HepG2 (cell line): ENCODE results near the gene SURF2. TPM values are rescaled to one million over a fixed set of nuclear protein-coding genes. Genes with fewer than 3 reads are reported as not detected.

Experiments used
- ATAC-seq: fragments of 200-7000 bp; cut with Tn5 transposase; 3 replicates; pipeline ENCODE4 v1.9.1; 2020; ENCODE audit warnings: mild to moderate bottlenecking, moderate library complexity
- BruUV-seq: library from RNA; stranded (reverse); fragments of 400-500 nt; replicated peaks from 2 replicates; lab custom pipeline; 2021; lab: Mats Ljungman, UMichigan
- CTCF ChIA-PET: fragments of 300-600 bp; formaldehyde crosslinking; extraction: SDS; loops from one replicate; lab custom pipeline; 2021; ENCODE audit warnings: low total read pairs, inconsistent platforms, low intra/inter-chr PET ratio; lab: Yijun Ruan, JAX
- POLR2A ChIA-PET: fragments of 350-600 bp; sonication (Branson Sonifier 250); formaldehyde crosslinking; loops from one replicate; lab custom pipeline; 2020; ENCODE audit warnings: antibody characterized with exemption, inconsistent platforms; lab: Yijun Ruan, JAX
- DNase-seq: peaks from one replicate; pipeline ENCODE4 v3.0.0-alpha.2; 2015; ENCODE audit warnings: low spot score
- FAIRE-seq: peaks from 3 replicates; lab custom pipeline; 2011; peaks lifted over from hg19 to GRCh38; lab: Jason Lieb, UNC
- H2AFZ ChIP-seq: one replicate; pipeline ENCODE4 v1.6.1; 2011; ENCODE audit warnings: low read length, inconsistent platforms
- H3K27ac ChIP-seq: fragments of 300-600 bp; 3 replicates; pipeline ENCODE4 v1.8.0; 2011; ENCODE audit warnings: mixed run types, mild to moderate bottlenecking, mixed read lengths, low read length, inconsistent platforms; ENCODE audit not compliant: insufficient read depth; ENCODE audit errors: extremely low read length
- H3K27me3 ChIP-seq, 2 experiments: fragments of 200-600 bp in 1 of 2; 2 replicates in 1 of 2; 3 replicates in 1 of 2; pipeline versions ENCODE4 v1.6.0 to v1.8.0; 2011; ENCODE audit warnings: low read length in 2 of 2, mild to moderate bottlenecking in 2 of 2, moderate library complexity in 2 of 2, inconsistent platforms in 1 of 2; ENCODE audit not compliant: insufficient read depth in 2 of 2, control insufficient read depth in 1 of 2
- H3K36me3 ChIP-seq, 2 experiments: fragments of 200-600 bp in 1 of 2; replicated peaks in 1 of 2; 2 replicates in 1 of 2; 3 replicates in 1 of 2; pipeline versions ENCODE4 v1.5.1 to v1.8.0; 2011; ENCODE audit warnings: low read length in 2 of 2, inconsistent platforms in 1 of 2; ENCODE audit not compliant: insufficient read depth in 2 of 2, control insufficient read depth in 1 of 2
- H3K4me1 ChIP-seq: 2 replicates; pipeline ENCODE4 v1.5.1; 2012; ENCODE audit warnings: low read length, inconsistent platforms; ENCODE audit not compliant: insufficient read depth
- H3K4me2 ChIP-seq: 2 replicates; pipeline ENCODE4 v1.6.0; 2011; ENCODE audit warnings: low read depth, low read length, inconsistent platforms
- H3K4me3 ChIP-seq, 3 experiments: fragments of 200-600 bp in 1 of 3; sonication (generic), shearing (Covaris generic) in 1 of 3; replicated peaks in 1 of 3; 2 replicates each; pipeline ENCODE4 v1.5.1; 2011 to 2016; ENCODE audit warnings: low read length in 3 of 3, inconsistent platforms in 2 of 3, low read depth in 2 of 3, mild to moderate bottlenecking in 2 of 3, control low read depth in 1 of 3, mixed read lengths in 1 of 3; ENCODE audit not compliant: insufficient read depth in 1 of 3
- H3K79me2 ChIP-seq: one replicate; pipeline ENCODE4 v1.6.1; 2011; ENCODE audit warnings: low read length, inconsistent platforms; ENCODE audit not compliant: insufficient read depth
- H3K9ac ChIP-seq: 2 replicates; pipeline ENCODE4 v1.6.0; 2011; ENCODE audit warnings: mild to moderate bottlenecking, low read depth, low read length, inconsistent platforms; ENCODE audit not compliant: insufficient read depth
- H3K9me3 ChIP-seq: 2 replicates; pipeline ENCODE4 v1.5.1; 2012; ENCODE audit warnings: mild to moderate bottlenecking, low read length
- H4K20me1 ChIP-seq: 2 replicates; pipeline ENCODE4 v1.6.0; 2011; ENCODE audit warnings: inconsistent platforms, mild to moderate bottlenecking, low read length, moderate library complexity; ENCODE audit not compliant: insufficient read depth
- CENPX ChIP-seq: sonication (generic); formaldehyde crosslinking; IDR thresholded peaks from 2 replicates; pipeline ENCODE4 v1.9.0; 2021; ENCODE audit warnings: mild to moderate bottlenecking, missing genetic modification reagents, moderate library complexity
- CHCHD3 ChIP-seq: sonication (generic); formaldehyde crosslinking; IDR thresholded peaks from 2 replicates; pipeline ENCODE4 v1.8.0; 2022; ENCODE audit warnings: mild to moderate bottlenecking, missing genetic modification reagents, moderate library complexity
- CTCF ChIP-seq: sonication (generic); formaldehyde crosslinking; IDR thresholded peaks from 2 replicates; pipeline ENCODE4 v1.5.0; 2020; ENCODE audit warnings: mild to moderate bottlenecking, missing genetic modification reagents, moderate library complexity
- ELF4 ChIP-seq: sonication (generic); formaldehyde crosslinking; IDR thresholded peaks from 2 replicates; pipeline ENCODE4 v1.5.0; 2020; ENCODE audit warnings: missing genetic modification reagents, mild to moderate bottlenecking, moderate library complexity, borderline replicate concordance
- SOX13 ChIP-seq, 3 experiments: fragments of 450-650 bp in 1 of 3; sonication (generic) in 1 of 3; formaldehyde crosslinking in 1 of 3; IDR thresholded peaks in 2 of 3; conservative IDR thresholded peaks in 1 of 3; 2 replicates each; pipeline versions ENCODE4 v1.5.0 to v1.6.1; 2016 to 2020; ENCODE audit warnings: antibody characterized with exemption in 1 of 3, mild to moderate bottlenecking in 1 of 3, missing compliant biosample characterization in 1 of 3, missing genetic modification reagents in 1 of 3, moderate library complexity in 1 of 3
- SUZ12 ChIP-seq: fragments of 150-350 bp; IDR thresholded peaks from 2 replicates; pipeline ENCODE4 v1.6.1; 2014; ENCODE audit warnings: low read depth, low read length
- TAF15 ChIP-seq: fragments of 200-400 bp; formaldehyde crosslinking; IDR thresholded peaks from one replicate; pipeline ENCODE4 v1.6.1; 2018; ENCODE audit warnings: mild to moderate bottlenecking, low read depth, low read length; ENCODE audit not compliant: poor library complexity, severe bottlenecking
- THAP8 ChIP-seq: sonication (generic); formaldehyde crosslinking; IDR thresholded peaks from 2 replicates; pipeline ENCODE4 v1.5.1; 2020; ENCODE audit warnings: missing genetic modification reagents, mild to moderate bottlenecking, borderline replicate concordance
- ZNF138 ChIP-seq: sonication (generic); formaldehyde crosslinking; IDR thresholded peaks from 2 replicates; pipeline ENCODE4 v1.5.0; 2020; ENCODE audit warnings: mild to moderate bottlenecking, low read depth, missing genetic modification reagents
- ZNF296 ChIP-seq: sonication (generic); formaldehyde crosslinking; conservative IDR thresholded peaks from 2 replicates; pipeline ENCODE4 v1.5.0; 2020; ENCODE audit warnings: mild to moderate bottlenecking, missing genetic modification reagents
- ZNF451 ChIP-seq: sonication (generic); formaldehyde crosslinking; IDR thresholded peaks from 2 replicates; pipeline ENCODE4 v1.5.0; 2020; ENCODE audit warnings: mild to moderate bottlenecking, missing genetic modification reagents
- ZNF512 ChIP-seq: sonication (generic); formaldehyde crosslinking; IDR thresholded peaks from 2 replicates; pipeline ENCODE4 v1.4.0; 2020; ENCODE audit warnings: mild to moderate bottlenecking, missing genetic modification reagents
- WGBS: methylation state at CpG from one replicate; pipeline ENCODE4 v1.1.6; 2017; ENCODE audit warnings: low lambda C conversion rate; 5-methylcytosine and 5-hydroxymethylcytosine counted together
- in situ Hi-C: cut with HindIII; loops from 2 replicates; pipeline ENCODE4 v1.10.0; 2017; ENCODE audit warnings: low pct_unique_long_range_greater_than_20kb; ENCODE audit not compliant: extremely low pct_ligation_motif_present
- intact Hi-C: fragments of 100-400 bp; cut with micrococcal nuclease; formaldehyde crosslinking; loops from one replicate; pipeline ENCODE4 v1.10.0; 2022; ENCODE audit not compliant: unreplicated experiment
- polyA plus RNA-seq, 8 experiments: library from polyadenylated mRNA; depleted of rRNA in 3 of 8; stranded (reverse) in 7 of 8; unstranded in 1 of 8; fragments of >200 nt; fragmentation: Illumina TruSeq in 4 of 8; extraction: Trizol in 4 of 8; gene quantifications; 2 replicates each; pipeline versions ENCODE4 v1.2.1 to v1.2.3, GENCODE V29; 2011 to 2016; ENCODE audit warnings: low read depth in 4 of 8, missing spikeins in 1 of 8, mixed read lengths in 1 of 8; ENCODE audit not compliant: insufficient read depth in 1 of 8
- total RNA-seq, 5 experiments: library from RNA; depleted of rRNA; stranded (reverse); fragments of >200 nt; fragmentation: Illumina TruSeq; extraction: Trizol; gene quantifications; 2 replicates each; pipeline ENCODE4 v1.2.3, GENCODE V29; 2016; ENCODE audit warnings: low read depth in 1 of 5
- TF ChIP-seq, protein P1 (sequence below), 2 experiments: sonication (generic) in 1 of 2; formaldehyde crosslinking in 1 of 2; IDR thresholded peaks; 2 replicates each; pipeline versions ENCODE4 v1.6.1 to v1.9.0; 2014 to 2022; ENCODE audit warnings: antibody characterized with exemption in 1 of 2, borderline replicate concordance in 1 of 2, inconsistent platforms in 1 of 2, low read depth in 1 of 2, missing genetic modification reagents in 1 of 2

SURF2 gene
- total and polyA plus RNA-seq, 2 of the 13 experiments (the other 11 are each of a cell fraction or from before 2014, with no cell fraction given), result 6.3 to 13.6 TPM

DNA sequence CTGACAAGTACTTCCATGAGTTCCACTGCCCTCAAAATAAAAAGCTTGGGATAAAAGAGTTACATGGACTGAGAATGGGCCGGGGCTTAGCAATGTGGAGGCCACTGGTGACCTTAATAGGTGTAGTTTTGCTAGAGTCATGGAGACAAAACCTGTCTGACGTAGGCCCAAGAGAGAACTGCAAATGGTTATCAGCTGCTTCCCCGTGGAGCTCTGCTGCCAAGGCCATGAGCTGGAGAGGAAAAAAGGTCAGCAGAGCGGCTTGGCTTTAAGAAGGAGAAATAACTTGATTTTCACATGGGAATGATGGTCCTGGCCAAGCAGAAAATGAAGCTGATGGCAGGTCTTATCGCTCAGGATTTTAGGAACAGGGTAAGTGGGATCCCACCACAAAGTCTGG is 16.7 kb upstream of the SURF2 start:
- Histone ChIP-seq H3K36me3 (peaks cover 6 to 48% of the 10 kb centered on the region in 2 experiments; a peak in 4 of 5 replicates), H3K4me2 (no peak overlapping the region), H3K79me2 (peaks cover 13% of the 10 kb centered on the region), H3K9ac (no peak overlapping the region), H3K9me3 (no peaks in the 10 kb centered on the region), H2AFZ (no peak overlapping the region), H3K27ac (no peak overlapping the region), H3K4me3 (no peak overlapping the region), H4K20me1 (no peaks in the 10 kb centered on the region), H3K4me1 (peaks cover 13% of the 10 kb centered on the region), H3K27me3 (no peaks in the 10 kb centered on the region; a peak in 1 of 5 replicates)
- BruUV-seq, result no TSS peak
- ChIA-PET POLR2A (interaction anchor here (0.9 kb wide), 1 partner anchor 8 kb away, joined by 4 read pairs; the partner anchor contains the start of genes MED22 and RPL7A), CTCF (no interaction called here)
- intact Hi-C loops (no loop called here), in situ Hi-C loops (no loop called here)
- ATAC-seq (no peak), FAIRE-seq (no peak), DNase-seq (no peak)
- WGBS, result 90% methylated on average over 5 of the region's 5 CpGs
- TF ChIP-seq CENPX, result no peak
- no peak for TF ChIP-seq CTCF (CRISPR knock-in tag)
- no peak for TF ChIP-seq SOX13 (IDR thresholded peaks at IDR 0.05)
- no peak for TF ChIP-seq SOX13 (CRISPR knock-in tag; conservative IDR thresholded peaks at IDR 0.05 in 1 of 2, IDR thresholded peaks at IDR 0.05 in 1 of 2)
- TF ChIP-seq ZNF138, result no peak
- no peak for TF ChIP-seq SUZ12
- TF ChIP-seq ZNF296 (CRISPR knock-in tag), result no peak
- TF ChIP-seq CHCHD3, result no peak
- TF ChIP-seq TAF15, result no peak
- no peak for TF ChIP-seq ZNF512 (CRISPR knock-in tag)
- no peak for TF ChIP-seq ELF4 (CRISPR knock-in tag)
- TF ChIP-seq THAP8 (CRISPR knock-in tag), result no peak
- TF ChIP-seq, protein P1, sequence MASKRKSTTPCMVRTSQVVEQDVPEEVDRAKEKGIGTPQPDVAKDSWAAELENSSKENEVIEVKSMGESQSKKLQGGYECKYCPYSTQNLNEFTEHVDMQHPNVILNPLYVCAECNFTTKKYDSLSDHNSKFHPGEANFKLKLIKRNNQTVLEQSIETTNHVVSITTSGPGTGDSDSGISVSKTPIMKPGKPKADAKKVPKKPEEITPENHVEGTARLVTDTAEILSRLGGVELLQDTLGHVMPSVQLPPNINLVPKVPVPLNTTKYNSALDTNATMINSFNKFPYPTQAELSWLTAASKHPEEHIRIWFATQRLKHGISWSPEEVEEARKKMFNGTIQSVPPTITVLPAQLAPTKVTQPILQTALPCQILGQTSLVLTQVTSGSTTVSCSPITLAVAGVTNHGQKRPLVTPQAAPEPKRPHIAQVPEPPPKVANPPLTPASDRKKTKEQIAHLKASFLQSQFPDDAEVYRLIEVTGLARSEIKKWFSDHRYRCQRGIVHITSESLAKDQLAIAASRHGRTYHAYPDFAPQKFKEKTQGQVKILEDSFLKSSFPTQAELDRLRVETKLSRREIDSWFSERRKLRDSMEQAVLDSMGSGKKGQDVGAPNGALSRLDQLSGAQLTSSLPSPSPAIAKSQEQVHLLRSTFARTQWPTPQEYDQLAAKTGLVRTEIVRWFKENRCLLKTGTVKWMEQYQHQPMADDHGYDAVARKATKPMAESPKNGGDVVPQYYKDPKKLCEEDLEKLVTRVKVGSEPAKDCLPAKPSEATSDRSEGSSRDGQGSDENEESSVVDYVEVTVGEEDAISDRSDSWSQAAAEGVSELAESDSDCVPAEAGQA (IDR thresholded peaks at IDR 0.05; ENCODE audit: low read depth), result no peak
- TF ChIP-seq, protein P1 (CRISPR knock-in tag; IDR thresholded peaks at IDR 0.05; ENCODE audit: borderline replicate concordance), result no peak
- TF ChIP-seq ZNF451 (CRISPR knock-in tag), result no peak
